Left cardiac atrium (tissue), 4 donors: ENCODE results near the gene VMP1. TPM values are rescaled to one million over a fixed set of nuclear protein-coding genes. Genes with fewer than 3 reads are reported as not detected.

Experiments
- ATAC-seq, 2 donors: fragments of 200-7000 bp; cut with Tn5 transposase; one replicate each; pipeline ENCODE4 v1.9.1; 2020; ENCODE audit warnings: mild to moderate bottlenecking in 2 of 2, moderate library complexity in 2 of 2
- DNase-seq: peaks from one replicate; pipeline ENCODE4 v3.0.0-alpha.2; 2020
- intact Hi-C, 2 donors: fragments of 100-400 bp; cut with DNase I; formaldehyde crosslinking; loops; one replicate each; pipeline versions ENCODE4 v1.14.1 to v1.15.1; 2022 to 2023
- long read RNA-seq: library from polyadenylated mRNA; unstranded; transcript quantifications from one replicate; pipeline ENCODE4 v2.0.0, GENCODE V29; 2021
- total RNA-seq, 2 donors: library from RNA; stranded (reverse); fragmentation: NEBNext Ultra II Directional; extraction: Animal tissue kit (Norgen Biotek cat#: 25700); gene quantifications; one replicate each; pipeline ENCODE4 v1.2.1, GENCODE V29; 2021
- donor health status: DM: no; HTN: yes; CAD: no.
- donor health status: DM: no; HTN: yes; CAD: no; lungs with severe emphysema.
- donor health status: DM: yes; HTN: yes; CAD: no.
- donor health status: Dilated cardiomyopathy.

VMP1 gene
- 100 to 1,000 TPM in 1 of 2 donors, 10 to 100 TPM in 1; 82.1 to 123 TPM for total RNA-seq
- long read RNA-seq, full-length matches to known transcripts, result 69 of 78 reads
- long read RNA-seq, partial matches to known transcripts, result 2 of 78 reads
- long read RNA-seq, other reads (novel, unspliced or antisense), result 7 of 78 reads

DNA sequence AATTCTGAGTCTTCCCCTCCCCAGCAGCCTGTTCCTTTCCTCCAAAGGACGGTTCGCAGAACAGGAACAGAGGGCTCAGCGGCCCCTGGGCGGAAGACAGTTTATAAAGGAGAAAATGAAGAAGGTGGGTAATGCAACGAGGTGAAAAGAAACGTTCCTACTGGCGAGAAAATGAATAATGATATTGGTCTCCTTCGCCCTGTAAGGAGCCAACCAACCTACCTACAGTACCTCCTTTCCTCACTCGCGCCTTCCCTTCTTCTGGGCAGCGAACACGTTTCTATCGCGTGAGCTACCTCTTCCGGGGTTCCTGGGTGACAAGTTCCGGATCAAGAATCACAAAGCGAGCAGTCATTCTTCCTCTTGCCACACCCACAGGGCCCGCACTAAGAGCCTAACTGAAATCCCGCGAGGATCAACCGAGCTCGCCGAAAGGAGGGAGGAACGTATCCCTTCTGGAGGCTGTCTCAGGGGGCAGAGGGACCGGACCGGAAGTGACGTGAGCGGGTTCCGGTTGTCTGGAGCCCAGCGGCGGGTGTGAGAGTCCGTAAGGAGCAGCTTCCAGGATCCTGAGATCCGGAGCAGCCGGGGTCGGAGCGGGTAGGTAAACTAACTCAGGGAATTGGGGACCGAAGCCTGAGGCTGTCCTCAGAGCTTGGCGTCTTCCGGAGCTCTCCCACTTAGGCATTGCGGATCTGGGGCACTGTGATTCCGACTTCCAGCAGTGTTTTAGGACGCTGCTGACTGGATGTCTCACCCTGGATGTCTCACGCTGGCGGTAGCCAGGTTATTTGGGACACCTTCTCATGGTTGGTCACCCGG is at the start of gene VMP1, which contains the start of gene PTRH2:
VMP1 (plus strand) TSS at position 506 of the 822 bp plus-strand sequence. CDS start 23,793 bp downstream, outside the sequence.
PTRH2 (minus strand) TSS at position 282 of the 822 bp plus-strand sequence. CDS start 9,452 bp downstream, outside the sequence.
- ATAC-seq (peak; percentile 99), DNase-seq (peak; percentile 98)
- intact Hi-C loops, result no loop called here

GRCh38 chr17:59666235-59666634 is 41.2 kb upstream of the VMP1 start:
- intact Hi-C loops, result no loop called here
- no peak for DNase-seq
- ATAC-seq, result no peak

- no peak for DNase-seq
- ATAC-seq, result peak; percentile 15 to 77
- intact Hi-C loops, result no loop called here
These were observed 38.6 kb upstream of the VMP1 start for GRCh38 chr17:59668816-59669215.

DNA sequence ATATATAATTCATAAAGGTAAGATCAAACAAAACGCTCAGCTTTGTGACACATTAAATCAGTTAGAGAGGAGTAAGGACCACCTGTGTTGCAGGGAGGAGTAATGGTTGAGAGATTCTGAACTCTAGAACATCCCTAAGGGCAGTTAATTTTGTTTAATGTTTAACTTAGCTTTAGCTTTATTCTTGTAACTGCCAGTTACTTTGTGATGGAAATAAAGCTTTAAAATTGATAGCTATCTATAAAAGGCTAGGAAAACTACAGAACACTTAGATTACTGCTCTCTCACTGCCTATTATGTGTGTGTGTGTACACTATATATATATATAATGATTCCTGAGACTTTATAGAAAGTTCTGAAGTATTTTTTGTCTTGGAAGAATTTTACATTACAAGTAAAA is 38.0 kb upstream of the VMP1 start:
- DNase-seq (no peak), ATAC-seq (no peak)
- intact Hi-C loops, result no loop called here

- ATAC-seq (no peak), DNase-seq (no peak)
- intact Hi-C loops, result no loop called here
These were observed 37.5 kb upstream of the VMP1 start for GRCh38 chr17:59669944-59670343.

GRCh38 chr17:59671386-59671785 is 36.1 kb upstream of the VMP1 start:
- ATAC-seq (no peak), DNase-seq (no peak)
- intact Hi-C loops, result no loop called here

DNA sequence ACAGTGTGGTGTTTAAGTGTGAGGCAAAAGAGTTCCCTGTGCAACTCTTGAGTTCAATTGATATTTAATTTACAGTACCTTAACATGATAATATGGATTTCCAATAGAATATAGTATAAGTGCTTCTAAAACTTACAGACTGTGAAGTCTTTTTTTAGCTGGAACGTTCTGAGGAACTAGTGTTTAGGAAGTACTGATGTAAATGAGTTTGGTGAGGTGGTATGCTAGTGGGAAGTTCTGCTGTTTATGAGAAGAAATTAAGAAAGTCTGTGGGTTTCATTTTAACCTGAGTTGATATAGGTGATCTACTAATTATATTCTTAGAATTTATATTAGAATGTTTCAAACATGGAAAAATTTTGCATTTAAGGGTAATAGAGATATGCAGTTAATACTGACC is 32.2 kb upstream of the VMP1 start:
- no peak for DNase-seq

DNA sequence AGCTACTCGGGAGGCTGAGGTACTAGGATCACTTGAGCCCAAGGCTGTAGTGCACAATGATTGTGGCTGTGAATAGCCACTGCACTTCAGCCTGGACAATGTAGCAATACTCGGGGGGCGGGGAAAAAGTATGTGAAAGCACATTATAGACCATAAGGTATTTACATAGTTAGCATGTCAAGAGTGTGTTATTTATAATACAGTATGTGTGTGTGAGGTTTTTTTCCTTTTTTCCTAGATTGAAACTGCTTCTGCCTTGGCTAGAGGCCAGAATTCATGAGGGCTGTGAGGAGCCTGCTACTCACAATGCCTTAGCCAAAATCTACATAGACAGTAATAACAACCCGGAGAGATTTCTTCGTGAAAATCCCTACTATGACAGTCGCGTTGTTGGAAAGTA is 30.7 kb upstream of the VMP1 start:
- intact Hi-C loops, result no loop called here
- ATAC-seq (no peak), DNase-seq (no peak)

More for the DNA sequence above, 32.2 kb upstream of the VMP1 start:
- intact Hi-C loops, result no loop called here
- no peak for ATAC-seq

DNA sequence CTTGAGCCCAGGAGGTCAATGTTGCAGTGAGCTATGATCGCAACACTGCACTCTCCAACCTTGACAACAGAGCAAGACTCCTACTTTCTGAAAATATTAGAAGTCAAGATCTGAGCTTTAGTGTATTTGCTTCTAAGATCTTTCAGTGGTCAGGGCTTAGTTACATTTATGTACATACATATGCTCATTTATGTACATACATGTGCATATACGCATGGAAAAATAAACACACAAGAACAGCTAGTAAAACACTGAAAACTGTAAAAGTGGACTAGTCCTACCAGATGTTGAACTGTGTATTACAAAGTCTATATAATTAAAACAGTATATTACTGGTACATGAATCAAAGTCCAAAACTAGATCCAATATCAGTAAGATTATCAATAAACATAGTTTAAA is 28.5 kb upstream of the VMP1 start:
- no peak for ATAC-seq
- intact Hi-C loops, result no loop called here
- DNase-seq, result no peak

DNA sequence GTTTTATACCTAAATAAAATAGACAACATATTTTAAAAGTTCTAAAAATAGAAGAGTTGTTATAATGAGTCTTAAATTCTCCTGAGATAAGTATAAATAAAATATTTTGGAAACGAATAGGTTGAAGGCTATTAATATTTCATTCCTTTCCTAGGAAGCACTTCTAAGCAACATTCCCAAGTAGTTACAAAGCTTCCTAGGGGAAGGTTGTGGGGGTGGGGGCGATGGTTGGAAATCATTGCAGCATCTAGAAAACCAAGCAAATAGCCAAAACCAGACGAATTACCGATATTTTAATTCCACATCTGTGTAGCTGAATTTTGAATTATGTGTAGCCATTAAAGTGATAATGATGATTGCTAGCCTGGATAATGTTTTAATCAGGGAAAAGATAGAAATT is 27.1 kb upstream of the VMP1 start:
- DNase-seq, result no peak
- no peak for ATAC-seq
- intact Hi-C loops, result no loop called here

DNA sequence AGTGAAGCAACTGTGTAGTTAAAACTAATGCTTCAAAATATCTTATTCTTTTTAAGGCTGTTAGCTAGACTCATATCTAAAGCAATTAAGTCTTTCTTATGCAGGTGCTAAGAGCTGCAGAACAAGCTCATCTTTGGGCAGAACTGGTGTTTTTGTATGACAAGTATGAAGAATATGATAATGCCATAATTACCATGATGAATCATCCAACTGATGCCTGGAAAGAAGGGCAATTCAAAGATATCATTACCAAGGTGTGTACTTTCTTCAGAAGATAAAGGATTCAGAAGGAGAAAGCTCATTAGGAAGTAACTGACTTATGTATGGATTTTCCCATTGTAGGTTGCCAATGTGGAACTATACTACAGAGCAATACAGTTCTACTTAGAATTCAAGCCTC is 24.2 kb upstream of the VMP1 start:
- ATAC-seq (no peak), DNase-seq (no peak)
- intact Hi-C loops, result no loop called here

DNA sequence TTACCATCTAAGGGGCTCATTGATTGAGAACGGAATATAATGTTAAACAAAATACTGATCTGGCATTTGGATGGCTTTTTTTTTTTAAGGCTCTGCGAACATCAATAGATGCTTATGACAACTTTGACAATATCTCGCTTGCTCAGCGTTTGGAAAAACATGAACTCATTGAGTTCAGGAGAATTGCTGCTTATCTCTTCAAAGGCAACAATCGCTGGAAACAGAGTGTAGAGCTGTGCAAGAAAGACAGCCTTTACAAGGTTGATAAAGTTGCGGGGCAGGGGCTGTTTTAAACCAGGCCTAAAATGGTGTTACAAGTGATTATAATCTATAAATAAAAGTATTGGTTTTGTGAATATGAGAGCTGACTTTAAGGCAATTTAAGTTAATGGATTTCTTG is 22.5 kb upstream of the VMP1 start:
- DNase-seq (no peak), ATAC-seq (no peak)
- intact Hi-C loops, result no loop called here

DNA sequence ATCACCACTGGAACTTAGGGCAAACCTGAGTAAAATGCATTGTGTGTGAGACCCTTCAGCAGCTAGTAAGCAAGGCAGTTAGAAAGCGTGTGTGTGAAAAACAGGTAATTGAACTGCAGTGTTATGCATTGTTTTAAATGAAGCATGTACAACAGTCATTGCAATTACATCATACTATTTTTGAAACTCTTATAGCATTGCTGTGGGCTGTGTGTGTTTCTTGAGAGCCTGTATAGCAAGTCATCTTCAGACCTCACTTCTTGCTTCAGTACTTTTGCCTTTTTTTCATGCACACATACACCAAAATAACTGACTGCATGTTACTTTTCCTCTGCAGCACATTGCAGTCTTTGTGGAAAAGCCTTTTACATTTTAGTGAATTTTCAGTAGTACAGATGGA is 19.4 kb upstream of the VMP1 start:
- ATAC-seq, result no peak
- DNase-seq, result no peak
- intact Hi-C loops, result no loop called here

DNA sequence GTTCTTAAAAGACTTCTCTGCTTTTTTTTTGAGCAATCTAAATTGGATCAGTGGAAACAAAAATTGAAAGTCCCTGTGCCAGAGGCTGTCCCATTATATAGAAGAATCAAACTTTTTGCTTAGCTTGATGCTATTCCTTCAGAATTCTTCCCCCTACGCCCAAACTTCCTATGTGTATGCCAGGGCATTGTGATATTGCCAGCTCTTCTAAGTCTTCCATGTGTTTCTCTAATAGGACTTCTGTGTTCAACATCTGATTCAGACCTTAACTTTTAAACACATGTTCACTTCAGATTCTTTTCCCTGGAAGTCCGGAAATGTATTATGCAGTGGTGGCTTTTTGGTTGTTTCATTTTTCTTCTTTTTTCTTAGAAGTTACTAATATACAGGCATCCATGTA is 19.0 kb upstream of the VMP1 start:
- ATAC-seq, result no peak
- DNase-seq, result no peak
- intact Hi-C loops, result no loop called here

DNA sequence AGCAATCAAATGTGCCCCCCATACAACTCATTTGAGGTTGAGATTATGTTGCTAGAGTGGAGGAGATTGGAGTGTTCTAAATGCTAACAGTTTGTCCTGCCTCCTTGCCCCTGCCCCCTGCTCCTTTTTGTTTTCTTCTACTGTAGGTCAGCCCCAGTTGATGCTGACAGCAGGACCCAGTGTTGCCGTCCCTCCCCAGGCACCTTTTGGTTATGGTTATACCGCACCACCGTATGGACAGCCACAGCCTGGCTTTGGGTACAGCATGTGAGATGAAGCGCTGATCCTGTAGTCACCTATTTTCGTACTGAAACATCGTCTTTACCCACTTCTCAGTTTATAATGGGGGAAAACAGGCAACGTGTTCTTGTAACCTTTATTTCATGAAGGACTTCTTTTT is 13.9 kb upstream of the VMP1 start:
- ATAC-seq (no peak), DNase-seq (no peak)
- intact Hi-C loops, result no loop called here

GRCh38 chr17:59694344-59694743 is 13.1 kb upstream of the VMP1 start:
- intact Hi-C loops, result no loop called here
- no peak for DNase-seq
- ATAC-seq, result no peak

DNA sequence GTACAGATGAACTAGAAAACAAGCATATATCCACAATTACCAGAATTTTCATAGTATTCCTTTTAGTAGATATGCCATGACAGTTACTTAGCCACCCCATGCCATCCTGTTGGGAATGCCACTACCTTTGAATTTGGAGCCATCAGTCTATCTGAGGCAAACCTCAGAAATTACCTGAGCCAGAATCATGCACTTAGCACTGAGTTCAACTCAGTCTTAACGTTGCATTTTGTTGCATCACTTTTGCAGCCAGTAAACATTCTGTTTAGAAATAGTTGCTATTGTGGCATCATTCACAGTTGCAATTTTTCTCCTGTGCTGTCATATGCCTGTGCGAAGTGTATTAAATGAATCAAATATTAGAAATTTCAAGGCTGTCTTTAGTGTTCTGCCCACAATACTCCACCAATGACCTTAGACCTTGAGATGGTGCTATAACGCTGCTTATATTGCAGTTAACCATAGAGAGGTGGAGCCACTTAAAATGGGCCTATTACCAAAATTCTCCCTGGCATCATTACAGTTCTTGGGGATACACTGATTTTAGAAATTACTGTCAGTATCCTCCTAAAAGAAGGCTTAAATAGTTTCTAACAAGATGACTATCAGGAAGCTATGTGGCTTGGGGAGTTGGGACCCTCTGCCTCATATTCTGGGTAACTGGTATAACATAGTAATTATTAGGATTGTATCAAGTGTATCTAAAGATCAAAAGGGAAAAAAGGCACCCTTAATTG is 11.3 kb upstream of the VMP1 start:
- ATAC-seq (no peak), DNase-seq (no peak)
- intact Hi-C loops, result no loop called here

DNA sequence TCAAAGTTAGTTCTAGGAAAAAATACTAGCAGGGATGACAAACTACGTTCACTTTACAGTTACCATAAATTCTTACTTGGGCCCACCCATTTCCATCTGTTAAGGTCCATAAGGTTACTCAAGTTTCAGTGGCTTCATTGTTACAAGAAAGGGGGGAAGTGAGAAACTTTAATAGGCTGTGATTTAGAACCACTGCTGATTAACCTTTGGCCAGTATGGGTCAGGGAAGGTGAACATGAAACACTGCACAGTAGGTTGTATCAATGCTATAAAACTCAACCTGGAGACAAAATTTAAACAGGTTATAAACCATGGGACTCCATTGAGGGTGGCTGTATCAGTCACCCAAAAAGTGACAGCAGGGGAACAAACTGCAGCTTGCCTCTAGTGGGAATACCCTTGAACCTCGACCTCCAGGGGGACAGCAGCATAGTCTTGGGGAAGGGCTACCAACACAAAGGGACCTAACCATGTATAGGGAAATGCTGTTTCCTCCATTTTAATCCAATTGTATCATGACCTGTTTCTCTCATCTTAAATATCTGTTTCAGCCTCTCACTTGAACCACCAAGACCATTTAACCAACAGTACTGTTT is 10.7 kb upstream of the VMP1 start:
- no peak for ATAC-seq
- intact Hi-C loops, result no loop called here
- no peak for DNase-seq

DNA sequence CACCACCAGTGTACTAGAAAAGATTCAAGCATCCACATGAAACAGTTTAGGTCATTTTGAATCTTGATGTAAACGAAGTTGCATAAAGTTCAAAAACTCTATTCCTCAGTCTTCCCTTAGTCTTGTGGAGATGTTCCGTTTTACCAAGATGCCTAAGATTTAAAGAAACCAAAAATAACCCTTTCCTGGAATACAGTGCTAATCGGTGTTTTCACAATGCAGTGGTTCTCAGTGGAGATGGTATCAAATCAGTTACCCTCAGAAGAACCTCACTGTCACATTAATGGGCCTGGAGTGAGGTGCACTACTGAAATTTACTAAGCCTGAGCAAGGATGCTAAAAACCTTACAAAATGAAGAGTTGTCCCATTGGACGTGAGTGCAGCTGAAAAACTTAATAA is 9.3 kb upstream of the VMP1 start:
- intact Hi-C loops, result no loop called here
- DNase-seq (no peak), ATAC-seq (no peak)

DNA sequence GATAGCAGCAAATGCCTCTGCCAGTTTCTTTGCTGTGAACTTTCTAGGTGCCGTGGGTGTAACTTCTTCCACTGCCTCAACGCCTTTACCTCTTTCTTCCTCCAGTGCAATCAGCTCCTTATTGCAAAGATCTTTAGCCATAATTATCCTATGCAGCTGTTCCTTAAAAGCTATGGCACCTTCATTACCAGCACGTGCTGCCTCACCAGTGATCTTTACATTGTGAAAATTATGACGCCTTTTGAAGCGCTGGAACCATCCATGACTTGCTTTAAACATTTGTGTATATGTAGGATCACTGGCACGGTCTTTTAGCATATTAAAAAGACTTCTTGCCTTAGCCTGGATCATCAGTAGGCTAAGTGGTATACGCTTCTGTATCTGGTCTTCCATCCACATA is 8.2 kb upstream of the VMP1 start:
- ATAC-seq (no peak), DNase-seq (no peak)
- intact Hi-C loops, result no loop called here
